ENCODE measurements around the gene SYP.
A peak's percentile ranks its signal among the peaks of the same experiment; 100 is the strongest.

- TF ChIP-seq CTCF (IDR thresholded peaks at IDR 0.05), result peak; percentile 33
- no peak for TF ChIP-seq EZH2phosphoT487 (IDR thresholded peaks at IDR 0.05)
- no peak for TF ChIP-seq EZH2 (IDR thresholded peaks at IDR 0.05)
Measured at GRCh38 chrX:49230500-49231232, 30.7 kb upstream of the SYP start.
